Measurements from ENCODE around the gene ITIH1. TPM values are rescaled to one million over a fixed set of nuclear protein-coding genes. Genes with fewer than 3 reads are reported as not detected.

Gene ITIH1
- total and polyA plus RNA-seq, 7 experiments from 2014 or later = not detected

DNA sequence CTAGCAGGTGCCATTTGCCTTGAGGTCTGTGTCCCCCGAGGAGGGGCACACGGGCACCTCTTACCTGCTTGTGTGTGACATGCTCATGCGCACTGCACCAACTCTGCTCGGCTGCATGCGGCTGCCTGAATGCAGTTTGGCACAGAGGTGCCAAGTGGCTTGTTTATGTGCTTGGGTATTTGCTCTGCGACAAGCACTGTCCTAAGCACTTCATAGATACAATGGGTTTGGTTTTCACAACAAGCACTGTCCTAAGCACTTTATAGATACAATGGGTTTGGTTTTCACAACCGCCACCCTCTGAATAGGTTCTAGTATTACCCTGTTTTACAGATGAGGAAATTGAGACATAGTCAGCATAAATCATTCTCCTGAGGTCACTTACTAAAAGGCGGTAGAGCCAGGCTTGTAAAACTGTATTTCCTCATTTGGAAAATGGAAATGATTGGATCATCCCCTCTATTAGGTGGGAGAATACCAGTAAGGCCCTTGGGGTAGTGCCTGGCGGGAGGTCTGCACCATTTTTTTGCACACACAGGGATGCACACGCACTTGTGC lies 52.6 kb downstream of the ITIH1 start:
- no peak overlapping the region for H3K27ac ChIP-seq (ENCODE audit: low read depth, low read length)
- H3K4me3 Mint-ChIP-seq = no peak overlapping the region
- H3K27me3 ChIP-seq (ENCODE audit: control insufficient read depth in 2 of 2, insufficient read depth in 2 of 2, low read length in 2 of 2) = no peaks in the 10 kb centered on the region
- H3K4me1 ChIP-seq (ENCODE audit: control insufficient read depth in 2 of 2, insufficient read depth in 2 of 2, low read length in 2 of 2) = no peaks in the 10 kb centered on the region
- no peak for DNase-seq
- H3K27me3 Mint-ChIP-seq = no peaks in the 10 kb centered on the region
- ATAC-seq = no peak
- no peaks in the 10 kb centered on the region for H3K9me3 ChIP-seq (ENCODE audit: control insufficient read depth in 2 of 3, low read length in 3 of 3)
- no peak overlapping the region for H3K27ac Mint-ChIP-seq
- H3K4me1 Mint-ChIP-seq = no peaks in the 10 kb centered on the region
- H3K36me3 Mint-ChIP-seq = peaks cover 0 to 3% (median 0%) of the 10 kb centered on the region in 5 donors
- intact Hi-C loops (cut with micrococcal nuclease) = no loop called here
- POLR2A ChIA-PET = no interaction called here
- no peaks in the 10 kb centered on the region for H3K9me3 Mint-ChIP-seq
- no peak overlapping the region for H3K4me3 ChIP-seq (ENCODE audit: low read length)
- peaks cover 0 to 5% (median 0%) of the 10 kb centered on the region in 3 experiments for H3K36me3 ChIP-seq (ENCODE audit: control insufficient read depth in 2 of 3, insufficient read depth in 3 of 3, low read length in 3 of 3)
- CTCF ChIA-PET = no interaction called here

DNA sequence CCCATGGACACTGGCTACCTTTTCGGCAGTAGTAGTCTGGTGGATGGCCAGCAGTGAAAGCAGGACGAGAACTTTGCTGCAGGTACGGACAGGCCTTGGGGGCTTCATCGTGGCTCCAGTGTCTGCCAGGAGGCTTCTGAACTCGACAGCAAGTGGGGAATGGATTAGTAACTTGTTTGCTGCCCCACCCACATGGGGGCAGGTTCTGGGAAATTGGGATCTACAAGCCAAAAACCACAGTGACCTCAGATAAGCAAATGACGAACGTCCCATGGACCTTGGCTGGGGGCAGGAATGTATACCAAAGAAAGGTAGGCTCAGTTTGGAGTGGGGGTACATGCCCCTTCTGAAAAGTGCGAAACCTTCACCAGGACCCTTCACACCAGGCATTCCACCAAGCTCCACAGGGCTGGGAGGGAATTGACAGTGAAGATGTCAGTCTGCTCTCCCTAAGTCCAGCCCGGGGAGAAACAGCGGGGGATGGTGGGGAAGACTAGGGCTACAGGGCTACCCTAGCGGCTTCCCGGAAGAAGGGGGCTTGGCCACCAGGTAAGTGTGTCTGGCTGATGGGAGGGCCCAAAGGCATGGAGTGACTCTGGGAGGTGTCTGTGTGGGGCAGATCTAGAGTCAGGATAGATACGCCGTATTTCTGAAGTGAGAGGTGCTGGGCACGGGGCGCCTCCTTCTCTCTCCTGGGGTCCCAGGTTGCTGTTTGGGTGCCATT lies 53.3 kb downstream of the ITIH1 start, which contains the start of gene ITIH4:
TSS of gene ITIH4 (minus strand) at position 138 of the 724 bp plus-strand sequence. CDS start at position 108, 30 bp downstream.
- CTCF ChIA-PET = no interaction called here
- no peak for ATAC-seq
- no peak within 1 kb of the TSS for H3K4me3 ChIP-seq (ENCODE audit: low read length)

DNA sequence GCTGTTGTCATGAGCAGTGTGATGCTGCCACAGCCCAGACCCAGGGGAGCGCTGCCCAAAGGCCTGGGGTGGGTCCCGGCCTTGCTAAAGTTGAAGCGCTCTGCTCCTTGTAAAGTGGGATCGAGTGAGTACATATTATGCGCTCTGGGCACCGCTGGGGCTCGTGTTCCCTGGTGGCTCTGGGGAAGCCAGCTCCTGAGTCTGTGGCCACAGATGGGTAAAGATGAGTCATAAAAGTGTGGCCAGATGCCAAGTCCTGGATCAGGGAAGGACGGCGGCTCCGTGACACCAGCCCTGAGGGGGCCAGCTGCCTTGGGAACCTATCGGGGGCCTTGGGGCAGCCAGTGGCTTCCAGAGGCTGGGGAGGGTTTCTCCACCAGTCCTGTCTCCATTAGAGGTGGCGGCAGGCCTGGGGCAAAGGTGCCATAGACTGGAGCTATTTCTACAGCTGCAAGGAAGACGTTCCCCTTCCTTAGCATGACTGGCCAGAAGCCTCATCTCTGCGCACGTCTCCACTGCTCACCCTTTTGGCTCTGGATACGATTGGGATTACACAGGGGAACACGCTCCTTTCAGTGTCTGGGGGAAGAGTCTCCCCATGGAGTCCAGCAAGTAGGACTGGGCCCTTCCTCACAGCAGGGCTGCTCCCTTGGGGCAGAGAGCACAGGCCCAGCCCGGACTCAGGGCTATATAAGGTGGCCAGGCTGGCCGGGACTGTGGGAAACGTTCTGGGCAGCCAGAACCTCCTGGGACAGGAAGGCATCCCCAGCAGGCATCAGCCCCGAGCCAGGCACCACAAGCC lies 54.3 kb downstream of the ITIH1 start:
- H3K36me3 ChIP-seq (ENCODE audit: control insufficient read depth in 2 of 3, insufficient read depth in 3 of 3, low read length in 3 of 3) = peaks cover 0 to 19% (median 0%) of the 10 kb centered on the region in 3 experiments
- intact Hi-C loops (cut with micrococcal nuclease) = no loop called here
- Mint-ChIP-seq H3K27me3 (no peaks in the 10 kb centered on the region), H3K36me3 (peaks cover 0 to 10% (median 0%) of the 10 kb centered on the region in 5 donors), H3K27ac (no peak overlapping the region), H3K9me3 (no peaks in the 10 kb centered on the region), H3K4me3 (no peak overlapping the region), H3K4me1 (peaks cover 0 to 5% (median 0%) of the 10 kb centered on the region in 7 donors)
- CTCF ChIA-PET = no interaction called here
- no peak overlapping the region for H3K27ac ChIP-seq (ENCODE audit: low read depth, low read length)
- ATAC-seq (no peak), DNase-seq (no peak)
- no peaks in the 10 kb centered on the region for H3K9me3 ChIP-seq (ENCODE audit: control insufficient read depth in 2 of 3, low read length in 3 of 3)
- POLR2A ChIA-PET = no interaction called here
- H3K27me3 ChIP-seq (ENCODE audit: control insufficient read depth in 2 of 2, insufficient read depth in 2 of 2, low read length in 2 of 2) = no peaks in the 10 kb centered on the region
- H3K4me1 ChIP-seq (ENCODE audit: control insufficient read depth in 2 of 2, insufficient read depth in 2 of 2, low read length in 2 of 2) = no peaks in the 10 kb centered on the region
- H3K4me3 ChIP-seq (ENCODE audit: low read length) = no peak overlapping the region

More for the DNA sequence above, 53.3 kb downstream of the ITIH1 start, which contains the start of gene ITIH4:
- Mint-ChIP-seq H3K36me3 (peaks cover 0 to 5% (median 0%) of the 10 kb centered on the region in 5 donors), H3K4me3 (no peak within 1 kb of the TSS), H3K27ac (no peak within 1 kb of the TSS), H3K9me3 (no peaks in the 10 kb centered on the region), H3K4me1 (no peaks in the 10 kb centered on the region), H3K27me3 (no peaks in the 10 kb centered on the region)
- Histone ChIP-seq H3K4me1 (ENCODE audit: control insufficient read depth in 2 of 2, insufficient read depth in 2 of 2, low read length in 2 of 2) (no peaks in the 10 kb centered on the region), H3K36me3 (ENCODE audit: control insufficient read depth in 2 of 3, insufficient read depth in 3 of 3, low read length in 3 of 3) (peaks cover 0 to 12% (median 0%) of the 10 kb centered on the region in 3 experiments), H3K27me3 (ENCODE audit: control insufficient read depth in 2 of 2, insufficient read depth in 2 of 2, low read length in 2 of 2) (no peaks in the 10 kb centered on the region), H3K9me3 (ENCODE audit: control insufficient read depth in 2 of 3, low read length in 3 of 3) (no peaks in the 10 kb centered on the region), H3K27ac (ENCODE audit: low read depth, low read length) (no peak within 1 kb of the TSS)
- POLR2A ChIA-PET = no interaction called here
- no peak for DNase-seq
- intact Hi-C loops (cut with micrococcal nuclease) = no loop called here

DNA sequence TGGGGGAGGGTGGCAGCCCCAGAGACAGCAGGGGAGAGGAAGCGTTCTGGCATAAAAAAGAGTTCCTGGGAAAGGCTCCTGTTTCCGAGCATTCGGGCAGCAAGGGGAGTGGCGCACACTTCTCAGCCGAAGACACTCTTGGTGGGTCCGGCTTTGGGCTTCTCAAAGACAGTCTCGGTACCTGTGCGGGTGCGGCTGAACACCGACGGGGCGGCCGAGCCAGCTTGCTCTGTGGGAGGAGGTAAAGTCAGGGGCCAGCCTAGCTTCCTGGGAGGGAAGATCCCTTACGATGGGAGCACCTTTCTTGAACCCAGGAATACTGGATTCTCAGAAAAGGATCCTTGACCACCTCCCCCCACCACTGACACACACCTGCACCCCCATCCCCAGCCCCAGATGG lies 55.8 kb downstream of the ITIH1 start:
- H3K4me1 Mint-ChIP-seq = peaks cover 7 to 14% (median 10%) of the 10 kb centered on the region in 7 donors
- no peak overlapping the region for H3K27ac Mint-ChIP-seq
- ATAC-seq = no peak
- POLR2A ChIA-PET = no interaction called here
- no peak overlapping the region for H3K4me3 ChIP-seq (ENCODE audit: low read length)
- no peak for DNase-seq
- intact Hi-C loops (cut with micrococcal nuclease) = no loop called here
- H3K36me3 Mint-ChIP-seq = peaks cover 0 to 10% (median 3%) of the 10 kb centered on the region in 5 donors
- CTCF ChIA-PET = no interaction called here
- no peaks in the 10 kb centered on the region for H3K27me3 Mint-ChIP-seq
- peaks cover 0 to 9% of the 10 kb centered on the region in 2 donors for H3K4me1 ChIP-seq (ENCODE audit: control insufficient read depth in 2 of 2, insufficient read depth in 2 of 2, low read length in 2 of 2)
- peaks cover 0 to 19% (median 0%) of the 10 kb centered on the region in 3 experiments for H3K36me3 ChIP-seq (ENCODE audit: control insufficient read depth in 2 of 3, insufficient read depth in 3 of 3, low read length in 3 of 3)
- H3K9me3 Mint-ChIP-seq = no peaks in the 10 kb centered on the region
- no peaks in the 10 kb centered on the region for H3K9me3 ChIP-seq (ENCODE audit: control insufficient read depth in 2 of 3, low read length in 3 of 3)
- no peaks in the 10 kb centered on the region for H3K27me3 ChIP-seq (ENCODE audit: control insufficient read depth in 2 of 2, insufficient read depth in 2 of 2, low read length in 2 of 2)
- no peak overlapping the region for H3K4me3 Mint-ChIP-seq
- H3K27ac ChIP-seq (ENCODE audit: low read depth, low read length) = no peak overlapping the region

DNA sequence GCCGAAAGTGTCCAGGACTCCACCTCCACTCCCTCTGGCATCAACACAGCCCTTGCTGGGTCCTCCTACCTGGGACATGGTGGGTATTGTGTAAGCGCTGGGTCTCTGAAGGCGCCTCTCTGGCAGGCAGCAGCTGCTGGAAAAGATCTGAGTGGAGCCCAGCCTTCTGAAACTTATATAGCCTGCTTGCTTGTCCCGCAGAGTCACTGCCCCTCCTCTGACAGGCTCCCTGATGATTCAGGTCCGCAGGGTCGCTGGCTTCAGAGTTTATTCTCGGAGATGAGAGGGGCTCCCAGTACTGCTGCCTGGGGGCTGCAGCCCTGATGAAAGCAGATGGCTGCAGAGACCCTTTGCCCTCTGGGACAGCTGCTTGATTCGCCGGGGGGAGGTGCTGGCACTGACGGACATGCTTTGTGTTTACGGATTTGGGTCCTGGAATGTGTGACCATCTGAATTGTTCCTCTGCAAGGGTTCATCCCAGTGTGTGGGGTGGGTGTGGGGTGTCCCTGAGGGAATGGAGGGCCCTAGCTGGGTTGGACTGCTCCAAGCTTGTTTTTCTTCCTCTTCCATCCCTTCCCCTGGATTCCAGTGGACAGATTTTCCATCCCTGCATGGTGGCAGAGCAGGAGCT lies 57.6 kb downstream of the ITIH1 start, which contains the start of gene MUSTN1:
TSS of gene MUSTN1 (minus strand) at position 149 of the 631 bp plus-strand sequence. CDS start at position 78, 71 bp downstream.
- no peak within 1 kb of the TSS for H3K27ac Mint-ChIP-seq
- intact Hi-C loops (cut with micrococcal nuclease) = no loop called here
- no peaks in the 10 kb centered on the region for H3K9me3 Mint-ChIP-seq
- ChIA-PET POLR2A (no interaction called here), CTCF (interaction anchor here (0.7 kb wide), 1 partner anchor 136 kb away, joined by 3 read pairs; no protein-coding TSS in a partner anchor)
- DNase-seq = no peak
- Histone ChIP-seq H3K27ac (ENCODE audit: low read depth, low read length) (no peak within 1 kb of the TSS), H3K4me3 (ENCODE audit: low read length) (no peak within 1 kb of the TSS), H3K4me1 (ENCODE audit: control insufficient read depth in 2 of 2, insufficient read depth in 2 of 2, low read length in 2 of 2) (peaks cover 12 to 22% of the 10 kb centered on the region in 2 donors), H3K36me3 (ENCODE audit: control insufficient read depth in 2 of 3, insufficient read depth in 3 of 3, low read length in 3 of 3) (peaks cover 0 to 21% (median 0%) of the 10 kb centered on the region in 3 experiments), H3K27me3 (ENCODE audit: control insufficient read depth in 2 of 2, insufficient read depth in 2 of 2, low read length in 2 of 2) (no peaks in the 10 kb centered on the region), H3K9me3 (ENCODE audit: control insufficient read depth in 2 of 3, low read length in 3 of 3) (no peaks in the 10 kb centered on the region)
- peaks cover 0 to 11% (median 3%) of the 10 kb centered on the region in 5 donors for H3K36me3 Mint-ChIP-seq
- no peak for ATAC-seq
- peaks cover 9 to 30% (median 24%) of the 10 kb centered on the region in 7 donors for H3K4me1 Mint-ChIP-seq
- H3K4me3 Mint-ChIP-seq = no peak within 1 kb of the TSS
- H3K27me3 Mint-ChIP-seq = no peaks in the 10 kb centered on the region

DNA sequence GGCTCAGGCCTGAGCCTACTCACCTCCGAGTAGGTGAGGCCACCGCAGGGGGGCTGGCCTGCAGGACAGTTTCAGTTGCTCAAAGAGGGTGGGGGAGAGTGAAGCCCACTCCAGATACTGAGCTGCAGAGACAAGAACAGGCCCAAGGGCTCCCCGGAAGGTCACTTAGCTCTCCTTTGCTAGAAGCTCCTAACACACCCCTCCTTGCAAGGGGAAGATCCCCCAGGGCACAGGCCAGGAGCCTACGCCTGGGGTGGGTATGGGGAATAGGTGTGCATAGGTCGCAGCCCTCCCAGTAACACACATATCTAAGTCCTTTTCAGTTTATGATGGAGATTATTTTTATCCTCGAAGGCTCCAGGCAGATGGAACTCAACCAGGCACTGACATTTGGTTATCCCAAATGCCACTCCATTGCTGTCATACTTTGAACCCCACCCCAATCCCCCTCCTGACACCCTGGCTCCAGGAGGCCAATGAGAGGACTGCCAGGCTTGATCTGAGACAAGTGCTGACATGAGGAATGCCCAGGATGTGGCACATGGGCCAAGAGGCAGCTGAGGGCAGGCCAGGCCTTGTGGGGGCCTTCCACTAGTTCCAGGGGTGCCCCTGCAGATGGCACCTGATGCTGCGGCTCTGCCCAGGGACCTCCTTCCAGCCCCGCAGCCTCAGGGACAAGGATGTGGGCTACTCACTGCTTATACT lies 58.5 kb downstream of the ITIH1 start:
- H3K36me3 Mint-ChIP-seq = peaks cover 0 to 18% (median 4%) of the 10 kb centered on the region in 5 donors
- CTCF ChIA-PET = interaction anchor here (0.7 kb wide), 1 partner anchor 135 kb away, joined by 3 read pairs; no protein-coding TSS in a partner anchor

More for the DNA sequence above, 58.5 kb downstream of the ITIH1 start:
- Mint-ChIP-seq H3K9me3 (no peaks in the 10 kb centered on the region), H3K4me1 (peaks cover 12 to 33% (median 24%) of the 10 kb centered on the region in 7 donors), H3K27ac (no peak overlapping the region), H3K27me3 (no peaks in the 10 kb centered on the region), H3K4me3 (no peak overlapping the region)
- Histone ChIP-seq H3K4me1 (ENCODE audit: control insufficient read depth in 2 of 2, insufficient read depth in 2 of 2, low read length in 2 of 2) (peaks cover 12 to 22% of the 10 kb centered on the region in 2 donors), H3K9me3 (ENCODE audit: control insufficient read depth in 2 of 3, low read length in 3 of 3) (no peaks in the 10 kb centered on the region), H3K27me3 (ENCODE audit: control insufficient read depth in 2 of 2, insufficient read depth in 2 of 2, low read length in 2 of 2) (no peaks in the 10 kb centered on the region), H3K36me3 (ENCODE audit: control insufficient read depth in 2 of 3, insufficient read depth in 3 of 3, low read length in 3 of 3) (peaks cover 0 to 30% (median 0%) of the 10 kb centered on the region in 3 experiments), H3K4me3 (ENCODE audit: low read length) (no peak overlapping the region), H3K27ac (ENCODE audit: low read depth, low read length) (no peak overlapping the region)
- no peak for DNase-seq
- POLR2A ChIA-PET = no interaction called here
- no peak for ATAC-seq
- intact Hi-C loops (cut with micrococcal nuclease) = no loop called here

Data from naive thymus-derived CD4-positive, alpha-beta T cell (primary cell).